ENCODE results near the gene TRIM39. TPM values are rescaled to one million over a fixed set of nuclear protein-coding genes. Genes with fewer than 3 reads are reported as not detected.
A peak's percentile ranks its signal among the peaks of the same experiment; 100 is the strongest.

TRIM39 gene
- polyA plus RNA-seq, 1 of the 3 experiments (the other 2 are of a cell fraction): 6.5 TPM

DNA sequence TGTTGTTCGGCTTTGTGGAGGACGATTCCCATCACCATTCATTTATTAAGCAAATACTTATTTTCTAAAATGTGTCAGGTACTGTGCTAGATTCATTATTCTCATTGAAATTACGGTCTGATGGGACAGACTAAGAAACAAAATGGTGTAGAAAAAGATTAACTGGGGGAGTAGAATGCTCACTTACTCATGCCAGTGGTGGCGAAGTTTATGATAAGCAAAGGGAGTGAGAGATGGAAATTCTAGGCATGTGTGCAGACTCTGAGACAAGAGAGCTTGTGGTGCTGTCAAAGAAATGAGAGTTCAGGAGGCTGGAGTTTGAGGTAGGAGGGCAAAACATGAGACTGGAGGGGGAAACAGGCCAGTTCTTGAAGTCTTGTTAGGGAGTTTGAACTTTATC, 19.1 kb downstream of the TRIM39 start:
- H3K4me3 ChIP-seq (ENCODE audit: low read depth in 2 of 2, low read length in 1 of 2): peak overlapping the region; percentile 90 to 91
- no peaks in the 10 kb centered on the region for H3K9me3 ChIP-seq
- 39% methylated on average over 4 of the region's 4 CpGs for WGBS (ENCODE audit: low lambda C conversion rate)
- no peaks in the 10 kb centered on the region for H4K20me1 ChIP-seq (ENCODE audit: insufficient read depth)
- H3F3A ChIP-seq (replicated peaks; ENCODE audit: insufficient read depth): no peaks in the 10 kb centered on the region
- no peak for DNase-seq
- H3K9me2 ChIP-seq: no peaks in the 10 kb centered on the region
- CTCF ChIA-PET: interaction anchor here (1.0 to 2.4 kb wide), 3 partner anchors 12 to 196 kb away, joined by 3 to 8 read pairs (median 4); no protein-coding TSS in a partner anchor
- H3K4me1 ChIP-seq (ENCODE audit: control insufficient read depth in 1 of 2, insufficient read depth in 2 of 2, low read depth in 1 of 2, low read length in 1 of 2): peaks cover 3 to 11% of the 10 kb centered on the region in 2 experiments; a peak in 3 of 4 replicates
- H3K27me3 ChIP-seq (ENCODE audit: insufficient read depth): no peaks in the 10 kb centered on the region
- H3K36me3 ChIP-seq (replicated peaks in 1 of 2; ENCODE audit: control insufficient read depth in 1 of 2, insufficient read depth in 2 of 2, low read length in 1 of 2): peaks cover 0 to 19% of the 10 kb centered on the region in 2 experiments
- H3K79me2 ChIP-seq (ENCODE audit: insufficient read depth): peaks cover 7% of the 10 kb centered on the region; the same call in 1 of the 2 replicates
- TF ChIP-seq, protein P1, sequence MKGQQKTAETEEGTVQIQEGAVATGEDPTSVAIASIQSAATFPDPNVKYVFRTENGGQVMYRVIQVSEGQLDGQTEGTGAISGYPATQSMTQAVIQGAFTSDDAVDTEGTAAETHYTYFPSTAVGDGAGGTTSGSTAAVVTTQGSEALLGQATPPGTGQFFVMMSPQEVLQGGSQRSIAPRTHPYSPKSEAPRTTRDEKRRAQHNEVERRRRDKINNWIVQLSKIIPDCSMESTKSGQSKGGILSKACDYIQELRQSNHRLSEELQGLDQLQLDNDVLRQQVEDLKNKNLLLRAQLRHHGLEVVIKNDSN (IDR thresholded peaks at IDR 0.05; ENCODE audit: borderline replicate concordance, low read depth): no peak
- no peak for TF ChIP-seq RAD21 (IDR thresholded peaks at IDR 0.05; ENCODE audit: low read length)
- TF ChIP-seq SMC3 (IDR thresholded peaks at IDR 0.05; ENCODE audit: low read depth, low read length): no peak
- TF ChIP-seq FOSL2 (IDR thresholded peaks at IDR 0.05; ENCODE audit: borderline replicate concordance, low read depth): no peak
- TF ChIP-seq RXRA (IDR thresholded peaks at IDR 0.05; ENCODE audit: borderline replicate concordance, low read depth): no peak
- TF ChIP-seq, protein P2, sequence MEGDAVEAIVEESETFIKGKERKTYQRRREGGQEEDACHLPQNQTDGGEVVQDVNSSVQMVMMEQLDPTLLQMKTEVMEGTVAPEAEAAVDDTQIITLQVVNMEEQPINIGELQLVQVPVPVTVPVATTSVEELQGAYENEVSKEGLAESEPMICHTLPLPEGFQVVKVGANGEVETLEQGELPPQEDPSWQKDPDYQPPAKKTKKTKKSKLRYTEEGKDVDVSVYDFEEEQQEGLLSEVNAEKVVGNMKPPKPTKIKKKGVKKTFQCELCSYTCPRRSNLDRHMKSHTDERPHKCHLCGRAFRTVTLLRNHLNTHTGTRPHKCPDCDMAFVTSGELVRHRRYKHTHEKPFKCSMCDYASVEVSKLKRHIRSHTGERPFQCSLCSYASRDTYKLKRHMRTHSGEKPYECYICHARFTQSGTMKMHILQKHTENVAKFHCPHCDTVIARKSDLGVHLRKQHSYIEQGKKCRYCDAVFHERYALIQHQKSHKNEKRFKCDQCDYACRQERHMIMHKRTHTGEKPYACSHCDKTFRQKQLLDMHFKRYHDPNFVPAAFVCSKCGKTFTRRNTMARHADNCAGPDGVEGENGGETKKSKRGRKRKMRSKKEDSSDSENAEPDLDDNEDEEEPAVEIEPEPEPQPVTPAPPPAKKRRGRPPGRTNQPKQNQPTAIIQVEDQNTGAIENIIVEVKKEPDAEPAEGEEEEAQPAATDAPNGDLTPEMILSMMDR (IDR thresholded peaks at IDR 0.05): no peak
- TF ChIP-seq CHD2 (IDR thresholded peaks at IDR 0.05; ENCODE audit: low read length, partially characterized antibody): no peak
- TF ChIP-seq EP300 (IDR thresholded peaks at IDR 0.05; ENCODE audit: borderline replicate concordance in 1 of 2, low read depth in 1 of 2, low read length in 1 of 2): no peak
- no peak for TF ChIP-seq RFX5 (IDR thresholded peaks at IDR 0.05; ENCODE audit: low read length)
- TF ChIP-seq ELF1 (IDR thresholded peaks at IDR 0.05): no peak
- TF ChIP-seq TCF12 (IDR thresholded peaks at IDR 0.05): no peak
- TF ChIP-seq TAF1 (IDR thresholded peaks at IDR 0.05; ENCODE audit: borderline replicate concordance, low read depth, low read length): no peak
- no peak overlapping the region for H3K27ac ChIP-seq (ENCODE audit: low read depth in 2 of 2, low read length in 1 of 2)
- peak overlapping the region; percentile 84 for H2AFZ ChIP-seq (ENCODE audit: low read depth)
- POLR2A ChIA-PET: no interaction called here
- peak overlapping the region; percentile 84 for H3K4me2 ChIP-seq
- peak overlapping the region; percentile 87 for H3K9ac ChIP-seq

DNA sequence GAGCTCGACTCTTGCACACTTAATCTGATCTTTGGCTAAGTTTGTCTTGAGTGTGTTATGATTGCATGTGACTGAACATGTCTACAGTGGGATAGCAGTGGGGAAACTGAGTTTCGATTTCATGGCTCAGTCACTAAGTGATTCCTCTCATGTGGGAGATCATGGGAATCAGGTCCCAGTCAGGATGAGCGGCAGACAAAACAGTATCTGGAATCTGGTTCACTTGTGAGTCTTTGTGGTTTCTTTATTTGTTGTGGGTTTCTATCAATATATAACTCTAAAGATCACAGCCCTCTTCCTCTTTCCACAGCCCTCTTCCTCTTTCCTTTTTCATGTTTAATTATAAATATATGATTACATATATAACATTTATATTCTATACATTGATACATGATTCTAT, 22.2 kb downstream of the TRIM39 start:
- ChIA-PET POLR2A (no interaction called here), CTCF (interaction anchor here (0.9 kb wide), 1 partner anchor 111 kb away, joined by 3 read pairs; no protein-coding TSS in a partner anchor)
- Histone ChIP-seq H4K20me1 (ENCODE audit: insufficient read depth) (no peaks in the 10 kb centered on the region), H3K4me1 (ENCODE audit: control insufficient read depth in 1 of 2, insufficient read depth in 2 of 2, low read depth in 1 of 2, low read length in 1 of 2) (peaks cover 3 to 11% of the 10 kb centered on the region in 2 experiments; a peak in 3 of 4 replicates), H3K36me3 (replicated peaks in 1 of 2; ENCODE audit: control insufficient read depth in 1 of 2, insufficient read depth in 2 of 2, low read length in 1 of 2) (peaks cover 0 to 11% of the 10 kb centered on the region in 2 experiments), H3K27ac (ENCODE audit: low read depth in 2 of 2, low read length in 1 of 2) (no peak overlapping the region), H3K79me2 (ENCODE audit: insufficient read depth) (peaks cover 7% of the 10 kb centered on the region; the same call in 1 of the 2 replicates), H3K27me3 (ENCODE audit: insufficient read depth) (no peaks in the 10 kb centered on the region), H3K4me2 (no peak overlapping the region), H3K9ac (no peak overlapping the region), H3K4me3 (ENCODE audit: low read depth in 2 of 2, low read length in 1 of 2) (no peak overlapping the region), H3K9me2 (no peaks in the 10 kb centered on the region), H3F3A (replicated peaks; ENCODE audit: insufficient read depth) (no peaks in the 10 kb centered on the region), H3K9me3 (no peaks in the 10 kb centered on the region), H2AFZ (ENCODE audit: low read depth) (no peak overlapping the region)
- no peak for TF ChIP-seq SIN3A (IDR thresholded peaks at IDR 0.05; ENCODE audit: borderline replicate concordance, low read depth, low read length)
- TF ChIP-seq, protein P3, sequence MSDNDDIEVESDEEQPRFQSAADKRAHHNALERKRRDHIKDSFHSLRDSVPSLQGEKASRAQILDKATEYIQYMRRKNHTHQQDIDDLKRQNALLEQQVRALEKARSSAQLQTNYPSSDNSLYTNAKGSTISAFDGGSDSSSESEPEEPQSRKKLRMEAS (IDR thresholded peaks at IDR 0.05; ENCODE audit: low read depth): no peak
- TF ChIP-seq FOSL2 (IDR thresholded peaks at IDR 0.05; ENCODE audit: borderline replicate concordance, low read depth): no peak
- no peak for TF ChIP-seq GATA2 (CRISPR knock-in tag; IDR thresholded peaks at IDR 0.05)
- no peak for TF ChIP-seq RCOR1 (IDR thresholded peaks at IDR 0.05; ENCODE audit: low read length)
- TF ChIP-seq, protein P4, sequence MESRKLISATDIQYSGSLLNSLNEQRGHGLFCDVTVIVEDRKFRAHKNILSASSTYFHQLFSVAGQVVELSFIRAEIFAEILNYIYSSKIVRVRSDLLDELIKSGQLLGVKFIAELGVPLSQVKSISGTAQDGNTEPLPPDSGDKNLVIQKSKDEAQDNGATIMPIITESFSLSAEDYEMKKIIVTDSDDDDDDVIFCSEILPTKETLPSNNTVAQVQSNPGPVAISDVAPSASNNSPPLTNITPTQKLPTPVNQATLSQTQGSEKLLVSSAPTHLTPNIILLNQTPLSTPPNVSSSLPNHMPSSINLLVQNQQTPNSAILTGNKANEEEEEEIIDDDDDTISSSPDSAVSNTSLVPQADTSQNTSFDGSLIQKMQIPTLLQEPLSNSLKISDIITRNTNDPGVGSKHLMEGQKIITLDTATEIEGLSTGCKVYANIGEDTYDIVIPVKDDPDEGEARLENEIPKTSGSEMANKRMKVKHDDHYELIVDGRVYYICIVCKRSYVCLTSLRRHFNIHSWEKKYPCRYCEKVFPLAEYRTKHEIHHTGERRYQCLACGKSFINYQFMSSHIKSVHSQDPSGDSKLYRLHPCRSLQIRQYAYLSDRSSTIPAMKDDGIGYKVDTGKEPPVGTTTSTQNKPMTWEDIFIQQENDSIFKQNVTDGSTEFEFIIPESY (IDR thresholded peaks at IDR 0.05; ENCODE audit: borderline replicate concordance, low read depth): no peak
- TF ChIP-seq RAD21 (IDR thresholded peaks at IDR 0.05; ENCODE audit: low read length): no peak
- no peak for TF ChIP-seq JUND (IDR thresholded peaks at IDR 0.05)
- no peak for TF ChIP-seq MXI1 (IDR thresholded peaks at IDR 0.05; ENCODE audit: low read depth, low read length)
- TF ChIP-seq NRF1 (IDR thresholded peaks at IDR 0.05; ENCODE audit: low read depth, low read length): no peak
- no peak for TF ChIP-seq MEF2A (IDR thresholded peaks at IDR 0.05; ENCODE audit: borderline replicate concordance, low read depth)
- TF ChIP-seq EP300 (IDR thresholded peaks at IDR 0.05; ENCODE audit: borderline replicate concordance in 1 of 2, low read depth in 1 of 2, low read length in 1 of 2): no peak
- no peak for TF ChIP-seq TCF12 (IDR thresholded peaks at IDR 0.05)
- no peak for TF ChIP-seq FOXM1 (IDR thresholded peaks at IDR 0.05; ENCODE audit: low read depth)
- TF ChIP-seq, protein P1 (IDR thresholded peaks at IDR 0.05; ENCODE audit: borderline replicate concordance, low read depth): no peak
- DNase-seq: no peak
- WGBS (ENCODE audit: low lambda C conversion rate): 75% methylated on average over 3 of the region's 3 CpGs

Data from SK-N-SH (cell line).